Bronchial epithelial cell (primary cell): ENCODE measurements around the gene HS6ST2. TPM values are rescaled to one million over a fixed set of nuclear protein-coding genes. Genes with fewer than 3 reads are reported as not detected.
"Not testable (repeated sequence)": the region's sequence is repeated elsewhere in the genome, so short reads cannot be mapped to it uniquely, and the experiment has no call there.

Experiments used
- DNase-seq: peaks from one replicate; pipeline ENCODE4 v3.0.0-alpha.2; 2010; ENCODE audit warnings: low read depth
- FAIRE-seq: peaks from 2 replicates; lab custom pipeline; 2011; peaks lifted over from hg19 to GRCh38; lab: Jason Lieb, UNC
- H3K27me3 ChIP-seq: 2 replicates; pipeline ENCODE4 v1.5.1; 2011; ENCODE audit warnings: low read length; ENCODE audit not compliant: control insufficient read depth, insufficient read depth
- H3K36me3 ChIP-seq: 2 replicates; pipeline ENCODE4 v1.5.1; 2011; ENCODE audit warnings: low read length; ENCODE audit not compliant: control insufficient read depth, insufficient read depth
- H3K4me3 ChIP-seq: 2 replicates; pipeline ENCODE4 v1.5.1; 2011; ENCODE audit warnings: mild to moderate bottlenecking, low read depth, low read length, control low read depth
- total RNA-seq: library from RNA; depleted of rRNA; stranded (reverse); fragments of >200 nt; gene quantifications from 2 replicates; pipeline ENCODE4 v1.2.1, GENCODE V29; 2014
- TF ChIP-seq, protein P1 (sequence below): IDR thresholded peaks from 2 replicates; pipeline ENCODE4 v1.5.1; 2011; ENCODE audit warnings: mild to moderate bottlenecking, moderate library complexity, low read length, control low read depth, inconsistent platforms; ENCODE audit not compliant: insufficient read depth, severe bottlenecking

Gene HS6ST2
- total RNA-seq, 1 donor from 2014 or later = 16.8 TPM

DNA sequence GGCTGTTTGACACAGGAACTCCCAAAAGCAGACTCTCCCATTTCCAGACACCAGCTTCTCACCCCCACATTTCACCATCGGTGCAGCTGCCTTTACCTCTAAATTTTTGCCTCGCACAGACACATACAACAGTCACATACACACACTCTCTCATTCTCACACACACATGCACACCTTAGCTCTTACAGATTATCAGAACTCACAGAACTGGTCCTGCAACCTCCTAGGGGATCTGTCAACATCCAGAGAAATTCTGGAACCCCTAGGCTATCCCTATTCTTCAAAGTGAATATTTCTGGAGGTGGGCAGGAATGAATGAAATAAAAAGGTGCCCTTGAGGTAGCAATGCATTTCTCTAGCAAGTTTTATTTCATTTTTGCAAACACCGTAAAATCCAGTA is 4.1 kb downstream of the HS6ST2 start:
- H3K4me3 ChIP-seq = no peak overlapping the region
- FAIRE-seq (no peak), DNase-seq (peak; percentile 50)
- TF ChIP-seq, protein P1, sequence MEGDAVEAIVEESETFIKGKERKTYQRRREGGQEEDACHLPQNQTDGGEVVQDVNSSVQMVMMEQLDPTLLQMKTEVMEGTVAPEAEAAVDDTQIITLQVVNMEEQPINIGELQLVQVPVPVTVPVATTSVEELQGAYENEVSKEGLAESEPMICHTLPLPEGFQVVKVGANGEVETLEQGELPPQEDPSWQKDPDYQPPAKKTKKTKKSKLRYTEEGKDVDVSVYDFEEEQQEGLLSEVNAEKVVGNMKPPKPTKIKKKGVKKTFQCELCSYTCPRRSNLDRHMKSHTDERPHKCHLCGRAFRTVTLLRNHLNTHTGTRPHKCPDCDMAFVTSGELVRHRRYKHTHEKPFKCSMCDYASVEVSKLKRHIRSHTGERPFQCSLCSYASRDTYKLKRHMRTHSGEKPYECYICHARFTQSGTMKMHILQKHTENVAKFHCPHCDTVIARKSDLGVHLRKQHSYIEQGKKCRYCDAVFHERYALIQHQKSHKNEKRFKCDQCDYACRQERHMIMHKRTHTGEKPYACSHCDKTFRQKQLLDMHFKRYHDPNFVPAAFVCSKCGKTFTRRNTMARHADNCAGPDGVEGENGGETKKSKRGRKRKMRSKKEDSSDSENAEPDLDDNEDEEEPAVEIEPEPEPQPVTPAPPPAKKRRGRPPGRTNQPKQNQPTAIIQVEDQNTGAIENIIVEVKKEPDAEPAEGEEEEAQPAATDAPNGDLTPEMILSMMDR = no peak
- no peaks in the 10 kb centered on the region for H3K36me3 ChIP-seq
- no peaks in the 10 kb centered on the region for H3K27me3 ChIP-seq

DNA sequence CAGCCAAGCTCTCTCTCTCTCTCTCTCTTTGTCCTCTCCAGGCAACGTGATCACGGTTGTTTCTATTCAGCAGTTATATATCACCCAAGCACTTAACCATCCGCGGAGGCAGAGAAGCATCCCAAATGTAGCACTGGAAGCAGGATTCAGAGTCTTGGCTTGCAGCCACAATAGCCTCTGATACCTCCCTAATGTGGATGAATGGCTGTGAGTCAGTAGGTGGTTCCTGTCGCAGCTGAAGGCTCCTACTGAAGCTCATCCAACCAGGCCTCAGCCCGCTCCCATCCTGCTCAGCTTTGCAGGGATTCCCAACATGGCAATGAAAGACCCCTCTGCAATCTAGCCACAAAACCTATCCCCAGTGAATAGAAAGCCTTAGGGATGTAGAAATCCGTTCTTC is 5.1 kb downstream of the HS6ST2 start:
- TF ChIP-seq, protein P1 = no peak
- no peak overlapping the region for H3K4me3 ChIP-seq
- FAIRE-seq (no peak), DNase-seq (peak; percentile 54)
- H3K36me3 ChIP-seq = no peaks in the 10 kb centered on the region
- no peaks in the 10 kb centered on the region for H3K27me3 ChIP-seq

DNA sequence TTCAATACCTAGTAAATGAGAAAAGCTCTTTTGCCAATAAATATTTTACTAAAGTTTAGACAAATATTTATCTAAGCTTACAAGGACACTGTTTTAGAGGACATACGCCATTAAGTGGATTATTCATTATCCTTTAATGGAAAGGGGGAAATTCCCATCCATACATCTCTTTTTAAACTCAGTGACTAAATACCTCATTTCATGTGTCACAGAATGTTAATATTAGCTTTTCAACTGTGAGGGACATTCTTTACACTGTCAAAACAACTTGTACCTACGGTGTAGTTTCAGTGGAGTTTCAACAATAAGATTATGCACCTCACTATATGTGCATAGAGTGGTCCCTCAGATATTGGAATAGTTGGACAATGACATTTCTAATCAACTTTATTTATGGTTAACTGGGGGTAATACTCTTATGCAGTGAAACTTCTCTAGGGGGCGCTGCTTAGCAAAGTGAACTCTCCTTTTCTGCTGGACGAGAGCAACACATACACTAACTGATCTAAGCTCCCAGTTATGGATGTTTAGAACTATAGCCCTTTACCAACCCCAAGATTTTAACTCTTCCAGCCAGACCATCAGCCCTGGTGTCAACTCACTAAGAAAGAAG is 9.7 kb downstream of the HS6ST2 start:
- Histone ChIP-seq H3K4me3 (no peak overlapping the region), H3K36me3 (no peaks in the 10 kb centered on the region), H3K27me3 (no peaks in the 10 kb centered on the region)
- FAIRE-seq = no peak
- TF ChIP-seq, protein P1 = peak; percentile 24
- no peak for DNase-seq

DNA sequence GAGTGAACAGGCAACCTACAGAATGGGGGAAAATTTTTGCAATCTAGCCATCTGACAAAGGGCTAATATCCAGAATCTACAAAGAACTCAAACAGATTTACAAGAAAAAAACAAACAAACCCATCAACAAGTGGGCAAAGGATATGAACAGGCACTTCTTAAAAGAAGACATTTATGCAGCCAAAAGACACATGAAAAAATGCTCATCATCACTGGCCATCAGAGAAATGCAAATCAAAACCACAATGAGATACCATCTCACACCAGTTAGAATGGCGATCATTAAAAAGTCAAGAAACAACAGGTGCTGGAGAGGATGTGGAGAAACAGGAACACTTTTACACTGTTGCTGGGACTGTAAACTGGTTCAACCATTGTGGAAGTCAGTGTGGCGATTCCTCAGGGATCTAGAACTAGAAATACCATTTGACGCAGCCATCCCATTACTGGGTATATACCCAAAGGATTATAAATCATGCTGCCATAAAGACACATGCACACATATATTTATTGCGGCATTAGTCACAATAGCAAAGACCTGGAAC is 13.3 kb downstream of the HS6ST2 start:
- not testable (repeated sequence) for H3K4me3 ChIP-seq, FAIRE-seq, H3K36me3 ChIP-seq, H3K27me3 ChIP-seq, DNase-seq

DNA sequence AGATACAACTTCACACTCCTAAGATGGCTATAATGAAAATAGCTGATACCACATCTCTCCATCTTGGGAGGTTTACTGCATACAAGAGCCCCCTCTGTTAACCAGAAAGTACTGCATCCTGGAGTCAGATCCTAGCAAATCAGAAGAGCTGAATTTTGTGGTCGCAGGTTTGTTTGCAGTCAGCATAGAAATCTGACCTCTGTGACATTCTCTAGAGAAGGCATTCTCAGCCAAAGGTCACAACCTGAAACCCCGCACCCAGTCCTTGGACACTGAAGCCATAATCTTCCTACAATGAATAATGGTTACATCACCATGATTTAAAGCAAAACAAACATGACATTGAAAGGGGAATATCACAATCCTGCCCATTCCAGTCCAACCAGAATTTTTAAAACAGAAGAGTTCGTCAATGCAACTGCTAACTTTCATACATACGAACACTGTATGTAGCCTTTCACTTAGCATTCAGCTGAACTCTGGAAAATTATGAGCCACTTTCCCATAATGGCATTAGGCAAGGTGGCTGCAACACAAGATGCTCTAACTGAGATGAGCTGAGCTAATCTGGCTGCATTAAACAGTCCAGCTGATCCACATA is 17.6 kb downstream of the HS6ST2 start:
- Histone ChIP-seq H3K36me3 (no peaks in the 10 kb centered on the region), H3K4me3 (no peak overlapping the region), H3K27me3 (no peaks in the 10 kb centered on the region)
- DNase-seq = peak; percentile 75
- FAIRE-seq = no peak
- TF ChIP-seq, protein P1 = peak; percentile 16

DNA sequence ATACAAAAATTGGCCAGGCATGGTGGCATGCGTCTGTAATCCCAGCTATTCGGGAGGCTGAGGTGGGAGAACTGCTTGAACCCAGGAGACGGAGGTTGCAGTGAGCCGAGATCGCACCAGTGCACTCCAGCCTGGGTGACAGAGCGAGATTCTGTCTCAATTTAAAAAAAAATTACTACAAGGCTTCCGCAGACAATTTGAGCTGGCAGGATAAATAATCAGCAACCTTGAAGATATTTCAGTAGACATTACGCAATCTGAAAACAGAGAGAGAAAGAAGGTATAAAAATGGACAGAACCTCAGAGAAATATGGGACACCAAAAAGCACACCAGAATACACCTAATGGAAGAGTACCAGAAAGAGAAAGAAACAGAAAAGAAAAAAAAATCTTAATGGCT is 25.3 kb downstream of the HS6ST2 start:
- no peak for DNase-seq
- TF ChIP-seq, protein P1 = no peak
- no peak for FAIRE-seq

More for the DNA sequence above, 25.3 kb downstream of the HS6ST2 start:
- H3K4me3 ChIP-seq = no peak overlapping the region
- H3K27me3 ChIP-seq = no peaks in the 10 kb centered on the region
- H3K36me3 ChIP-seq = no peaks in the 10 kb centered on the region
